GM18868 (cell line): Measurements from ENCODE around the gene UFC1.
A peak's percentile ranks its signal among the peaks of the same experiment; 100 is the strongest.

Source experiments
- ATAC-seq: cut with Tn5 transposase; IDR thresholded peaks from one replicate; pipeline ENCODE4 v1.9.1; 2021; ENCODE audit warnings: mild to moderate bottlenecking, moderate library complexity; ENCODE audit not compliant: unreplicated experiment

Gene UFC1

DNA sequence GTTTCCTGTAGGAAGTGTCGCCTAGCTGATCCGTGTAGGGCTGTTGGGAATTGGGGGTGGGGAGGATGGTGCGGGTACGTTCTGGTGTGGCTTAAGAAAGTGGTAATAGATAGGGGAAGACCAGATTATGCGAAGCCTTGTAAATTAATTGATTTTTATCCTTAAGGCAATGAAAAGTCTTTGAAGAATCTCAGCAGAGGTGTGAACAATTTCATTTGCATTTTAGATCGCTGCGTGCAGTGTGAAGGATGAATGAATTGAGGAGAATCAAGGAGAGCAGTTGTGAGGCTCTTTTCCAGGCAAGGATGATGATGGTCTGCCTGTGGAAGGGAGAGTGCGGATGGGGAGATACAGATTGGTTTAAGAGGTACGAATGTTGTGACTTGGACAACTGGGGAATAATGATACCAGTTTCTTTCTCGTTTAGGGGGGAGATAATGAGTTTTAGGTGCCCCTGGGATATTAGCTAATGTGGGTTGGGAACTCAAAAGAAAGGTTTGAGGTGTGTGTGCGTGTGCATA, 20.5 kb upstream of the UFC1 start:
- no peak for ATAC-seq

DNA sequence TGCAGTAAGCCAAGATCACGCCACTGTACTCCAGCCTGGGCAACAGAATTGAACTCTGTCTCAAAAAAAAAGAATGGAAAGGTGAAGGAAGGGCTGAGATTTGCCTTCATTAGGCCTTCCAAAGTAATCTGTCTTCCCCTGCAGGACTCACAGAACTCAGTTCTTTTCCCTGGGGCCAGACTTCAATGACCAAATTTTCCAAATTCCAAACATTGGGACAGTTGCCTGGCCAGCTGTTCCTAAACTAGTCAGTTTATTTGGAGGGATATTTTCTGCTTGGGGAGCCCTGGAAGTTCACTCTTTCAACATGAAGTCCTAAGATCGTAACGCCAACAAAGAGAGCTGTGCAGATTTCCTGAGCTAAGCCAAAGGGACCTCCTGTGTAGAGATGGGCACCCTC, 15.9 kb upstream of the UFC1 start:
- ATAC-seq: no peak

DNA sequence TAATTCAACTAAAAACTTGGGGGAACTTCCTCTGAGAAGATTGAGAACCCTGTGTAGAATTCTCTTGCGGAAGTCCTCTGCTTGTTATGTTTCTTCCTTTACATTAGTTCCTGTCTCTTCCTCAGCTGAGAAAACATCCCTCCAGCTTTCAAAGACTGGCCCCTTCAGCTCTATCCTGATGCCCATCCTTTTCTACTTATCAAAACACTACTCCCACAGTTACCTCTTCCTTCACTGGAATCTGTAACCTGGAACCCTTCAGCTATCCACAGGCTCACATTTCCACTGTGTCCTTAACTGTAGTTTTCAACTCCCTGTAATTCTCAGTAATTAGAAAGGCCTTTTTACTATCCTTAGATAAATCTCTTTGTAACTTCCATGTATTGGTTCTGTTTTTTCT, 15.3 kb upstream of the UFC1 start:
- no peak for ATAC-seq

GRCh38 chr1:161139766-161140165, 14.0 kb upstream of the UFC1 start:
- no peak for ATAC-seq

GRCh38 chr1:161140755-161141400, 12.9 kb upstream of the UFC1 start:
- no peak for ATAC-seq

DNA sequence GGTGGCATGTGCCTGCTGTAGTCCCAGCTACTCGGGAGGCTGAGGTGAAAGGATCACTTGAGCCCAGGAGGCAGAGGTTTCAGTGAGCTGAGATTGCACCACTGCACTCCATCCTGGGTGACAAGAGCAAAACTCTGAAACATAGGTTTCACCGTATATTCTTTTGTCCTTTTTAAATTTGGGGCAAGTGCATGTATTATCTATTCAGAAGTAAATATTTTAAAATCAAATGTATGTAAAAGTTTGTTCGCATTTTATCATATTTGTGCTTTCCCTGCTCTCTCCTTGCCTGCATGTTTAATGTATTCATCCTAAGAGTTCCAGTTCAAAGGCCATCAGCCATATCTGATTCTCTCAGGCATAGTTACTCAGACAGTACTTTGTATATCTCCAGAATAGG, 7.9 kb upstream of the UFC1 start:
- no peak for ATAC-seq

GRCh38 chr1:161153176-161153575, 602 bp upstream of the UFC1 start:
- ATAC-seq: peak; percentile 8

GRCh38 chr1:161157867-161158266, 4.1 kb downstream of the UFC1 start:
- no peak for ATAC-seq

DNA sequence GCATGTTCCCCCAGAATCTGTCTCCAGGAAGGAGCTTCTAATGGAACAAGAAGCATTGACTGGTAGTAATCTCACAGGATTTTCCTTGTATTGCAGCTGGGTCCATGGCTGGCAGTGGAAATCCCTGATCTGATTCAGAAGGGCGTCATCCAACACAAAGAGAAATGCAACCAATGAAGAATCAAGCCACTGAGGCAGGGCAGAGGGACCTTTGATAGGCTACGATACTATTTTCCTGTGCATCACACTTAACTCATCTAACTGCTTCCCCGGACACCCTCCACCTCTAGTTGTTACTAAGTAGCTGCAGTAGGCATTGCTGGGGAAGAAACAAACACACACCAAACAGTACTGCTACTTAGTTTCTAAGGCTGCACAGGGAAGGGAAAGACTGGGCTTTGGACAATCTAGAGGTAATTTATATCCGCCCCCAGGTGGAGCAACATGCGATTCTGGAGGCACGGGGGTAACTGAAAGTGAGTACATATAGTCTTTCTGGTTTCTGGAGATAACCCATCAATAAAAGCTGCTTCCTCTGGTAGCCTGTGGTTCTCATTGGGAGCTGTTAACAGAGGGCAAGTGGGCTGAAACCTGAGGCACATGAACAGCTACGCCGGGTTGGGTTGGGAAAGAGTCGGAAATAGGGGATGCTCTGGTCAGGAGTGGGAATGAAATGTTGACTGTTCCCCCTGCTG, 4.7 kb downstream of the UFC1 start:
- ATAC-seq: no peak

- peak; percentile 90 for ATAC-seq
Observed at GRCh38 chr1:161159087-161159912, 5.5 kb downstream of the UFC1 start, which contains the start of gene USP21. Gene USP21, plus strand, starts transcription at chr1:161159500. Its CDS starts 1,141 bp downstream, at chr1:161160641.

DNA sequence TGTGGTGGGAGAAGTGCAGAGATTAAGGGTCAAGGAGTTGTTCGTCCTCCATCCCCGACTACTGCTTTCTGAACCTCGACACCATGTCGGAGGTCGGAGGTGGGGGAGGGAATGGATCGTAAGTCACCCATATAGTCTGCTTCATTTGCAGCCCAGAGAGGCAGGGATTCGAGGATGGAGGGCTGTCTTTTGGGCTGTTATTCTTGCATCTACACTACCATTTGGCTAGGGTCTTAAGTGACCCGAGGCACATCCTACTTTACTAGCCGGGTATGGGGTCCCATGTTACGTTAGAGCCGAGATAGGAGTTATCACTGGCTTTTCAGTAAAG, 6.1 kb downstream of the UFC1 start:
- ATAC-seq: no peak

- ATAC-seq: no peak
Observed at GRCh38 chr1:161160671-161161145, 6.9 kb downstream of the UFC1 start.

GRCh38 chr1:161161652-161162051, 7.9 kb downstream of the UFC1 start:
- no peak for ATAC-seq

GRCh38 chr1:161162052-161162451, 8.3 kb downstream of the UFC1 start:
- no peak for ATAC-seq

- no peak for ATAC-seq
Observed at GRCh38 chr1:161162806-161163205, 9.0 kb downstream of the UFC1 start.

GRCh38 chr1:161163793-161164192, 10.0 kb downstream of the UFC1 start:
- no peak for ATAC-seq

DNA sequence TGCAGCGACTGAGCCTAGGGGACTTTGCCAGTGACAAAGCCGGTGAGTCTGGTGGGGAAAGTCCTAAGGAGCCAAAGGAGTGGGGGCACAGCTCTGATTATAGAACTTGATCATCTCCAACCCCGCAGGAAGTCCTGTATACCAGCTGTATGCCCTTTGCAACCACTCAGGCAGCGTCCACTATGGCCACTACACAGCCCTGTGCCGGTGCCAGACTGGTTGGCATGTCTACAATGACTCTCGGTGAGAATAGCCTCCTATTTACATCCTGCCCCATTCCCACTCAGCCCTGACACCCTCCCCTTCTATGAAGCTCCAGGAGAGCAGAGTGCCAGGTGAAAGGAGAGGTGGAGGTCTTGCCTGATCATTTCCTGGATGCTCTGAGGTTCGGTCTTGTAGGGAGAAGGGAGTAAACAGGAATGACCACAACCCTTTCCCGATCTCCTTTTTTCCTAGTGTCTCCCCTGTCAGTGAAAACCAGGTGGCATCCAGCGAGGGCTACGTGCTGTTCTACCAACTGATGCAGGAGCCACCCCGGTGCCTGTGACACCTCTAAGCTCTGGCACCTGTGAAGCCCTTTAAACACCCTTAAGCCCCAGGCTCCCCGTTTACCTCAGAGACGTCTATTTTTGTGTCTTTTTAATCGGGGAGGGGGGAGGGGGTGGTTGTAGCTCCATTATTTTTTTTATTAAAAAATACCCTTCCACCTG, 11.3 kb downstream of the UFC1 start:
- ATAC-seq: no peak

DNA sequence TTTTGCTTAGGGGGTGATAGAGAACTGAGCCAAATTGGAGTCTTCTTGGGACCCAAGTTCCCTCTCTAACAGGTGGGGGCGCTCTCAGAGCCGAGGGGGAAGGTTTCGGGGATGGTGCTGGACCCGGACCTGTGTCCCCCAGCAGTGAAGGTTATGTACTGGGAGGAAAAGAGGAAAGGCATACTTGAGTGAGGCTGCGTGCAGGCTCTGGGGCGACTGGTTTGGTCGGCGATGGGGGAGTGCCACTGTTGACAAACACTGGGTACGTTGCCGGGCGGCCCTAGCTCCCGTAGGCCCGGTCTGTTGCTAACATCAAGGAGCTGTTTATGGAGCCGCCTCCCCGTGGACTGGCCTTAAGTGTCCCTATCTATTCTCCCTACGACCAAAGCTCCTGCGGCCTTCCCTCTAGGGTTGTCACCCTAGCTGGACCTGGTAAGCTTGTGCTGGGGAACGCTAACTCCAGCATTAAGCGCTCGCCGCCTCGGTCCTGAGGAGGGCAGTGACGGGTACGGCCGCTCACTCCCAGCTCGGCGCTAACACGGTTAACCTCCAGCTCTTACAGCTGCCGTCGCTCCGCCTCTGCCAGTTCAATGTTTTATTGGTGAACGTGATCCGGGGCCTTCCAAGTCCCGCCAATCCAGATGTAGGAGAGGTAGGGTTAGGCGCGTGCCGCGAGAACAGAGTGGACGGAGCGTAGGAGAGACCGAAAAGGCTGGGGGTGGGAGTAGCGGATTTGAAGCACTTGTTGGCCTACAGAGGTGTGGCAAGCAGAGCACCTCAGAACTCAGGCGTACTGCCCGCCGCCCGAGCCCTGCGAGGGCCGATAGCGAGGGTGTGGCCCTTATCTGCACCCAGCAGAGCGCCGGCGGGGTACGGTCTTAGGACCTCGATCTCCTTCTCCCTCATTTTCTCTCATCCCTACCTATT, 12.2 kb downstream of the UFC1 start, which contains the start of gene PPOX:
Gene PPOX (plus strand): TSS at position 685 of the 927 bp plus-strand sequence. CDS start 422 bp downstream, outside the sequence.
- ATAC-seq: peak; percentile 95

GRCh38 chr1:161166669-161167548, 13.1 kb downstream of the UFC1 start:
- no peak for ATAC-seq
